GM18868 (cell line): ENCODE data around the gene AKAIN1.

ENCODE experiments used
- ATAC-seq: cut with Tn5 transposase; IDR thresholded peaks from one replicate; pipeline ENCODE4 v1.9.1; 2021; ENCODE audit warnings: mild to moderate bottlenecking, moderate library complexity; ENCODE audit not compliant: unreplicated experiment

Gene AKAIN1

DNA sequence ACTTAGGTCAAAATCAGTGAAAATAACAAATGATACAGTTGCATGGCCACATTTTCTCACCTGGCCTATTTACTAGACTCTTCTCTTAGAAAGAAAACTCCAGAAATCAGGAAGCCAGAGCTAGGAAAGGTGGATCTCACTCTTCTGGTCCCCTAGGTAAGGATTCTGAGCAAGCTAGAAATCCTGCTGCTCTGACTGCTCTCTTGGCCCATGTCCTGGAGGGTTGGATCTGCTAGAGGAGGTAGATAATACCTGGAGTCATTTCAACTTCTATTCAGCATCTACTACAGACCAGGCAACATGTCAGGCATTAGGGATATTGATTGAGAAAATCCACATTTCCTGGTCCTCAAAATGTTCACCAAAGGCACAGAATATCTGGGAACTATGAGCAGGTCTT is 34.9 kb downstream of the AKAIN1 start:
- ATAC-seq: no peak

GRCh38 chr18:5159080-5159479 is 38.0 kb downstream of the AKAIN1 start:
- no peak for ATAC-seq

DNA sequence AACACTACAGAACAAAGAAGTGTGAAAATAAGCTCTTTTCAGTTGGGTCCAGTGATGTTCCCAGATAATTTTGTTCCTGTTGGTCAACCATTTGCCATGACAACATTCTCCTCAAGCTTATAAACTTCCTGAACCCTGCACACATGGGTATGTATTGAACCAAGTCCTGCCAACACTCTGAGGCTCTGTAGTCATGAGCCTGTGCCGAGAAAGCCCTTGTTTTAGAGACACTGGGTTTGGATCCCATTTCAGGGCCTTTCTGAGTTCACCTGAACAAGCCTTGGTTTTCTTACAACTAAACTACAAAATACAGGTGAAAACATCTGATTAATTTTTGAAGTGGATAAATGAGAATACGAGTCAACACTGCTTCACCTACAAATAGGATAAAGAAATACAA is 38.5 kb downstream of the AKAIN1 start:
- no peak for ATAC-seq

DNA sequence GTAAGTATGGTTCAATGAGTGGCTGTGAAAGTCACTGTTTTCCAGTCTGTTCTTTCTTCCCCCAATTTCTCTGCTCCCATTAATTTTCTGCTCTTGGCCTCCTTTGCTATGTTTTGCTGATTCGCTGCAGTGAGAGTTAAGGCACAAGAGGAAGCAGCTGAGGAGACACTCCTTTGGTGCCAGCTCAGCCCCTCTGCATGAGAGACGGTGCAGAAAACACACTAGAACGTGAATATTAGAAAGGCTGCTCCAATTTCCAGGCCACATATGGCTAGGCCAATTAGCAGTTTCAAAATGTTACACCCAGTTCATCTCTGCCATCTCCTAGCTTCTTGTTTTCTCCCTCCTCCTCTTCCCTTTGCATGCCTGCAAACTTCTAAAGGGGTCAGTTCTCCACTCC is 38.9 kb downstream of the AKAIN1 start:
- no peak for ATAC-seq

DNA sequence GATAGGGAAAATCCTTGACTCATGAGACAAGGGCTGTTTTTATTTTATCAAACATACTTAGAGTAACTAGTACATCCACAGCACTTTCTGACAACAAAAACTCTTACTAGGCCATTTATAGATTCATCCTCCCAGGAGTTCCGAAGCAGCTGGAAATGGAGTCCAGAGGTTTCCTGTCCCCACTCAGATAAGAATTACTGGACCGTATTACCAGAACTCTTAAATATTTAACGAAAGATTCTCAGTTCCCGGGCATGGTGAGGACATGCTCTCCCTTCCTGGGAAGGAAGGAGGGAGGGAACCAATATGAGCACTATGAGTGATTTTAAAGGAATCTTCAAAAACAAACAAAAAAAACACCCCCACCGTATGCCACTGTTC is 41.2 kb downstream of the AKAIN1 start:
- ATAC-seq: no peak

DNA sequence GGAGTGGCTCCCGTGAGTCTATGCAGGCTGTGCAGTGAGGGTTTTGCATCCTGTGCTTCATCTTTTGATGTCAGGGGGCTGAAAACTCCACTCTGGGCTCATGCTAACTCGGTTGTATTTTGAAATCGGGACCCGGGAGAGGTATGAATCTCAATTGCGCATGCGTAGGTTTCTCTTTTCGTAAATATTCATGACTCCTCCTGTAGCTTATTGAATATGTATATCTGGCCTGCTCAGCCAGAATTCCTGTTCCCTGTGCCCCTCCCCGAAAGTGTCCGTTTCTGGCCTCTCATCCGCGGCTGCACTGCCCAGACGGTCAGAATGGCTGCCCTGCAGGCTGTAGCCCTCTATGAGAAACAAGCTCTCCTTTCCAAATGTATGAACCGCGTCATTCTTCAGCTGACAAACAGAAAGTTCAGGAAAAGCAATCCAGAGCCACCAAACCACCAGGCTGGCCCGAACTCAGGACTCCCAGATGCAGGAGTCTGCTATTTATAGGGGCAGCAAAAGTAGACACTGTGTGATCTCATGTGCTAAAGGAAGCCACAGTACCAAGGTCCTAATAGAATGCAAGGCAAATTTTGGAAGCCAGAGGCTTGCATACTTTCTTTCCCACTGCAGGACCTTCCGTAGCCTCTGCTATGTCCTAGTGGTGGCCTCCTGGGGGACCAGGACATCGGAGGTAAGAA is 41.7 kb downstream of the AKAIN1 start:
- no peak for ATAC-seq

DNA sequence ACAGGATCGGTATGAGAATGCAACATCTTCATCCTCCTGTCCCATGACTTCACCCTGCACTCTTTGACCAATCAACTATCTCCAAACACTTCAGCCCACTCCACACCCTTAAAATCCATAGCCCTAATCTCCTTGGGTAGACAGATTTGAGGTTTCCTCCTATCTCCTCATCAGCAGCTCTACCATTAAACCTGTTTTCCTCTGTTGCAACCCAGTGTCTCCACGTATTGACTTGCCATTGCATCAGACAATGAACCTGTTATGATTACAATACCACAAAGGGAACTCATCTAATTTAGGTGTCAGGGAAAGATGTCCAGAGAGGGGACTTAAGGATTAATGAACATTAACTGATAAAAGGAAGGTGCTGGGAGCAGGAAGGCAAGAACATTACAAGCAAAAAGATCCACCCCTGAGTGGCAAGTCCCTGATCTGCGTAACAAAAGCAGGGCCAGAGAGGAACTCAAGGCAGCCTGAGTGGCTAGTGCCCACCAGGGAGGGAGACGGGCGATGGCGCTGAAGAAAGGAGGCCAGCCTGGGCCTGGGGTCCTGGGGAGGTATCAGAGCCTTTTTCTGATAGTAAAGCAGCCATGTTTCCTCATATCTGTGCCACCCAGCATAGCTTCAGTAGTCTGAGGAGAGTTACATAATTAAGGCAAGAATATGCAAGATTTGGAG is 44.6 kb downstream of the AKAIN1 start:
- no peak for ATAC-seq

GRCh38 chr18:5150894-5151293 is 46.2 kb downstream of the AKAIN1 start:
- ATAC-seq: no peak

GRCh38 chr18:5146093-5146492 is 51.0 kb downstream of the AKAIN1 start:
- no peak for ATAC-seq

- no peak for ATAC-seq
Measured at GRCh38 chr18:5145168-5145825, 51.8 kb downstream of the AKAIN1 start.

DNA sequence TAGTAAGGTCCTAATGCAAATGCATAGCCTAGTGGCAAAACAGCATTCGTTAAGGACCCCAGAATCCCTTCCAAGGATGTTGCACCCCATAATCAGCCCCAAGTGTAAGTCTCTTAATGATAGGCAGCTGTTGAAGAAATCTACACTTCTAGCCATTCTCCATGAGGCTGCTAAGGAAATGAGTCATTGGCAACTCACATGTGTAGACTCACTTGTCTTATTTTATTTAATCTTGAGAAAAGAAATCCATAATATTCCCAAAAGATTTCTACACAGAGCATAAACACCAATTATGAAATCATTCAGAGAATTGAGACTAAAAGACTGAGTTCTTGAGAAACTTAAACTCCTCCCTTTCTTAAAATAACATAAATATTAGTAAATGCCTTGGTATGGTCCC is 52.4 kb downstream of the AKAIN1 start:
- no peak for ATAC-seq

DNA sequence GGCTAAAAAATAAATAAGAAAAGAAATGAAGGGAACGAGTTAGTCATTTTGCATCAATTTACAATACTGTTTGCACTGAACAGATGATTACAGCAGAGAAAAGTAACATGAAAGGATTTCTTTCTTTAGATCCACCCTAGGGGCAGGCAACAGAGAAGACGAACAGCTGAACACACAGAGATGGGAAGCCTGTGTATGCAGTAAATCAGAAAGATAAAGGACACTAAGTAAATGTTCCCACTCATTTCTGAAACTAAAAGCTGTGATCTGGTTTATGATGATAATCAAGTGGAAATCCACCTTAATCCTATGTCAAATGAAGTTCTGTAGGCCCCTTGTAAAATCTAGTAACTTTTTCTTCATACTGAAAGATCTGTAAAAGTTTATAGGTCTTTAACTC is 54.2 kb downstream of the AKAIN1 start:
- ATAC-seq: no peak

- no peak for ATAC-seq
Measured at GRCh38 chr18:5142131-5142530, 54.9 kb downstream of the AKAIN1 start.

GRCh38 chr18:5137261-5137660 is 59.8 kb downstream of the AKAIN1 start:
- ATAC-seq: no peak

DNA sequence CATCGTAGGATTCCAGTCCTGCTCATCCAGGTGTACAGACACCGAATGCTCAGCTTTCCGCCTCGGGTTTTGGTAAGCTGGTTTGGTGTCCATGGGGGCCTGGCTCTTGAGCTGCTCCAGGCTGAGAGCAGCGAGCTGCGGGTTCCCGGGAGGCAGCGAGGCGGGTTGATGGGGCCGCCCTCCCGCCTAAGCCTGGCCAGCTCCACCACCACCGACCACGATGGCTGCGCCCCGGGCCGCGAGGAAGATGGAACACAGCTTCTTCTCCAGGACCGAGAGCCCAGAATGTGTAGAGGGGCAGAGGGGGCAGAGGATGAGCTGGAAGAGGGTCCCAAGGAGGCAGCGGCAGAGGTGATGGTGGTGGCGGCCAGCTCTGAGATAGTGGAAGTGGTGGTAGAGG is 64.1 kb downstream of the AKAIN1 start:
- no peak for ATAC-seq

DNA sequence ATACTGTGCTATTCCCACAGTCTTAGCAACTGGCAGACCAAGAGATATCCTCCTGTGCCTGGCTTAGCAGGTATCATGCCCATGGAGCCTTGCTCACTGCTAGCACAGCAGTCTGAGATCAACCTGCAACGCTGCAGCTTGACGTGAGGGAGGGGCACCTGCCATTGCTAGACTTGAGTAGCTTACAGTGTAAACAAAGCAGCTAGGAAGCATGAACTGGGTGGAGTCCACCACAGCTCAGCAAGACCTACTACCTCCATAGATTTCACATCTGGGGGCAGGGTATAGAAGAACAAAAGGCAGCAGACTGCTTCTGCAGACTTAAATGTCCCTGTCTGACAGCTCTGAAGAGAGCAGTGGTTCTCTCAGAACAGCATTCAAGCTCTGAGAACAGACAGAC is 74.8 kb downstream of the AKAIN1 start:
- no peak for ATAC-seq

DNA sequence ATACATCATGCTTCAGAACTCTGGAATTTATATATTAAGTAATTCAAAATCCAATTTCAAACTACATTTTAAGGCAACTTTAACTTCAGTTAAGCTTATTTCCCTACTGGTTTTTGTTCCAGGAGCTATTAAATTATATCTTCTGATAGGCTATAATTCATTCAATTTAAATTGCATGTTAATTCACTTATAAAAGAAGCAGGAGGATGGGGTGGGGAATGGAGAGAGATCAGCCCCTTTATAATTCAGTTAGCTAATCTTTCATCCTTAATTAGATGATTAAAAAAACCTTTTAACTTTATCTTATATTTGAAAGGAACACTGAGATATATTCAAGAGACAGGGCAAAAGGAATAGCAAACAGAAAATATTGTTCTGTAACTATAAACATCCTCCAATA is 86.8 kb downstream of the AKAIN1 start:
- ATAC-seq: no peak

DNA sequence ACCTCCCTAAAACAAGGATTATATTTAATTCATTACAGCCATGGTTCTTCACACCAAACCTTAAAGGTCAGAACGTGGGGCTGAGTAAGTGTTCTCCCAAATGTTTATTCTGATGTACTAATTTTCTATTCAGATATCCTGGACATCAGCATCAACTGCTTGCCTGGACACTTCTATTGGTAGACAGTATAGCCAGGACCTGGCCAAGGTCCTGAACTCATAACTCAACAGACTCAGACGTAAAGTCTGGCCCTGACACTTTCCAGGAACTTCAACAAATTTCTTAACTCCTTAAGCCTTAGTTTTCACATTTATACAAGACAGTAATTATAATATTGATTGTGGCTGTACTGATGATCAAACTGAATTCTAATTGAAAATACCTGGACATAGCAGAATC is 89.1 kb downstream of the AKAIN1 start:
- no peak for ATAC-seq

DNA sequence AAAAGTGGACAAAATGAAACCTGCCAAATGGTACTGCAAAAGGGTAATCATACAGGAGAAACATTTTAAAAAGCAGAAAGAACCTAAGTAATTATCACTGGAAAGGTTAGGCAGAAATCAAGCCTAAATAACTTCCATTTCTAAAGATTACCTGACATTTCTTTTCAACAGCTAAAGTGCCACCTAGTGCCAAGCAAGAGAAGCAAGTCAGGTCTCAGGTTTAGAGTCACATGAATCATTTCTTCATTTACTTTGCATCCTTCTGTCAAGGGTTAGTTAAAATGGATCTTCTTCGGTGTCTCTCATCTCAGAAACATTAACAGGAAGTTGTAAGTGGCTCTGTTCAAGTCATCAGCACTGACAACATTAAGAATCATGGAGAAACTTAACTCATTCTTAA is 90.3 kb downstream of the AKAIN1 start:
- ATAC-seq: no peak

- ATAC-seq: no peak
Measured at GRCh38 chr18:5104246-5104645, 92.8 kb downstream of the AKAIN1 start.

DNA sequence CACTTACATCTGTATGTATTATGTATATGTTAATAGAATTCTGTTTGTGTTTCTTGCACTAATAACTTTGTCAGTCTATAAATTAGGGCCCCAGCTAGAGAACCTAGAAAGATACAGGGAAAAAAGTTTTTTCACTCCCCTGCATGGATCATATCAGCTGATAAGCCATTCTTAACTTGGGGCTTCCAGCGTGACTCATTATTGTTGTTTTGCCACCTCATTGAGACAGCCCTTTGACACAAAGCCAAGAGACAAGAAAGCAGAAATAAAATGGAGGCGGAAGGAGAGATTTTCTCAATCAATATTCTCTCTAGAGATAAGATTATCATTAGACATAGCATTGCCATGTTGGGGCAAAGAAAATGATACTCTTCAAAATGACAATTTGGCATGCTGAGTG is 93.4 kb downstream of the AKAIN1 start:
- peak; percentile 70 for ATAC-seq

GRCh38 chr18:5103286-5103685 is 93.8 kb downstream of the AKAIN1 start:
- ATAC-seq: no peak
